ENCODE measurements around the gene IFIT1B.

- no peak for TF ChIP-seq CTCF (IDR thresholded peaks at IDR 0.05)
- peak in 1 of 2 donors; percentile 44 for TF ChIP-seq POLR2A (IDR thresholded peaks at IDR 0.05)
- peak in 1 of 2 donors; percentile 78 for TF ChIP-seq POLR2AphosphoS5 (IDR thresholded peaks at IDR 0.05; ENCODE audit: insufficient read depth in 1 of 2, low read depth in 1 of 2)
These were observed 14.3 kb downstream of the IFIT1B start, which contains the start of gene IFIT1 for GRCh38 chr10:89391907-89392756.

Data from vagina (tissue), 2 donors.